Measurements from ENCODE around the gene CCSER1. TPM values are rescaled to one million over a fixed set of nuclear protein-coding genes. Genes with fewer than 3 reads are reported as not detected.
"Not testable (repeated sequence)": the region's sequence is repeated elsewhere in the genome, so short reads cannot be mapped to it uniquely, and the experiment has no call there.

CCSER1 gene
- total and polyA plus RNA-seq, 9 donors, result 0.21 to 8.3 (median 3.2) TPM

- no peaks in the 10 kb centered on the region for H3K9me3 ChIP-seq
- no peaks in the 10 kb centered on the region for H3K4me1 ChIP-seq (ENCODE audit: insufficient read depth)
- intact Hi-C loops (cut with DNase I), result no loop called here
- DNase-seq, result no peak
- no peak for TF ChIP-seq POLR2A (IDR thresholded peaks at IDR 0.05)
- TF ChIP-seq EP300 (IDR thresholded peaks at IDR 0.05), result no peak
- no peak for TF ChIP-seq CTCF (IDR thresholded peaks at IDR 0.05)
- H3K27me3 ChIP-seq, result no peaks in the 10 kb centered on the region
- WGBS, 3 donors, result 84 to 96% (median 96%) methylated on average over 1 of the region's 1 CpG
- H3K4me3 ChIP-seq, result no peak overlapping the region
- H3K27ac ChIP-seq, result no peak overlapping the region
- no peaks in the 10 kb centered on the region for H3K36me3 ChIP-seq
These were observed 1195.8 kb downstream of the CCSER1 start for GRCh38 chr4:91322961-91323360.

DNA sequence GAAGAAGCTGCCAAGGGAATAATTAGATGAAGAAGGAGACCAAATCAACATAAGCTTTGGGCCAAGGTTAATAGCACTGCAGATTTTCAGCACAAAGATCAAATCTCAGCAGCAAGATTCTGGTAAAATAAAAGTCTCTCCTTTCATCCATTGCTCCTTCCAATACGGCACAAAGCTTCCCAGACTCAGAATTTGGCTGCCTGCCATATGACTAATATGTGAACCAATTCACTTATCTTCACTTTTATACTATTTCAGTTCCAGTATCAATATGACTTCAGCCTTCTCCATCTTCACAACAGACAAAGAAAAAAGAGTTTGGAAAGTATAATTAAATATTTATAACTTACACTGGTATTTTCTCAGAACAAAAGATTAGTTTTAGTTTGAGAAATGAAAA, 1198.3 kb downstream of the CCSER1 start:
- DNase-seq, result no peak
- intact Hi-C loops (cut with DNase I), result no loop called here
- H3K4me3 ChIP-seq, result no peak overlapping the region
- no peak overlapping the region for H3K27ac ChIP-seq
- H3K4me1 ChIP-seq (ENCODE audit: insufficient read depth), result no peaks in the 10 kb centered on the region
- H3K27me3 ChIP-seq, result no peaks in the 10 kb centered on the region
- 2 to 3% (median 2%) methylated on average over 1 of the region's 1 CpG for WGBS, 3 donors
- no peaks in the 10 kb centered on the region for H3K36me3 ChIP-seq
- TF ChIP-seq CTCF (IDR thresholded peaks at IDR 0.05), result no peak
- TF ChIP-seq EP300 (IDR thresholded peaks at IDR 0.05), result no peak
- TF ChIP-seq POLR2A (IDR thresholded peaks at IDR 0.05), result no peak
- no peaks in the 10 kb centered on the region for H3K9me3 ChIP-seq

DNA sequence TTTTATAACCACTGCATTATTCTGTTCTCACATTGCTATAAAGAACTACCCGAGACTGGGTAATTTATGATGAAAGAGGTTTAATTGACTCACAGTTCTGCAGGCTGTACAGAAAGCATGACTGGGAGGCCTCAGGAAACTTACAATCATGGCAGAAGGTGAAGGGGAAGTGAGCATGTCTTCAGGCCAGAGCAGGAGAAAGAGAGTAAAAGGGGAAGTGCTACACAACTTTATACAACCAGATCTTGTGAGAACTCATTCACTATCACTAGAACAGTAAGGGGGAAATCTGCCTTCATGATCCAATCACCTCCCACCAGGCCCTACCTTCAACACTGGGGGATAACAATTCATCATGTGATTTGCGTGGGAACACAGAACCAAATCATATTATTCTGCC, 1199.0 kb downstream of the CCSER1 start:
- H3K36me3 ChIP-seq; H3K27me3 ChIP-seq; intact Hi-C loops (cut with DNase I); H3K4me1 ChIP-seq (ENCODE audit: insufficient read depth); H3K9me3 ChIP-seq; H3K4me3 ChIP-seq; DNase-seq; H3K27ac ChIP-seq: not testable (repeated sequence)
- 81 to 91% (median 90%) methylated on average over 2 of the region's 2 CpGs for WGBS, 3 donors

DNA sequence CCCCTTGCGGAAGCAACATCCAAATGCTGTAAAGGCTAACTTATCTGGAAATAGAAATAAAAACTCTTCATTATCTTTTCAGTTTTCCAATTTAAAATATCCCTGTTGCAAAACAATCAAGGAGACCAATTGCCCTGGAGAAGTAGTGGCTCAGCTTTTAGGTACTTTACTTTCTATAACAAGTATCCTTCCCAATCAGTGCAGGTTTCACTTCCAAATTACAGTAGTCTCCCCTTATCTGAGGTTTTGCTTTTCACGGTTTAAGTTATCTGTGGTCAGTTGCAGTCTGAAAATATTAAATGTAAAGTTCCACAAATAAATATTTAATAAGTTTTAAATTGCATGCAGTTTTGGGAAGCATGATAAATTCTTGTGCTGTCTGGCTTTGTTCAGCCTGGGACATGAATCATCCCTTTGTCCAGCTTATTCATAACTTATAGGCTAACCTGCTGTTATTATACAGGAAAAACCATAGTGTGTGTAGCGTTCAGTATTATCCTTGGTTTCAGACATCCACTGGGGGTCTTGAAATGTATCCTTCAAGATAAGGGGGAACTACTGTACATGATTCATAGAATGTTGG, 1203.5 kb downstream of the CCSER1 start:
- Histone ChIP-seq H3K27ac (no peak overlapping the region), H3K4me3 (no peak overlapping the region), H3K4me1 (ENCODE audit: insufficient read depth) (no peaks in the 10 kb centered on the region), H3K9me3 (no peaks in the 10 kb centered on the region), H3K36me3 (no peaks in the 10 kb centered on the region), H3K27me3 (no peaks in the 10 kb centered on the region)
- 33 to 45% (median 35%) methylated on average over 3 of the region's 3 CpGs for WGBS, 3 donors
- no peak for TF ChIP-seq POLR2A (IDR thresholded peaks at IDR 0.05)
- no peak for TF ChIP-seq EP300 (IDR thresholded peaks at IDR 0.05)
- TF ChIP-seq CTCF (IDR thresholded peaks at IDR 0.05), result no peak
- intact Hi-C loops (cut with DNase I), result no loop called here
- no peak for DNase-seq

DNA sequence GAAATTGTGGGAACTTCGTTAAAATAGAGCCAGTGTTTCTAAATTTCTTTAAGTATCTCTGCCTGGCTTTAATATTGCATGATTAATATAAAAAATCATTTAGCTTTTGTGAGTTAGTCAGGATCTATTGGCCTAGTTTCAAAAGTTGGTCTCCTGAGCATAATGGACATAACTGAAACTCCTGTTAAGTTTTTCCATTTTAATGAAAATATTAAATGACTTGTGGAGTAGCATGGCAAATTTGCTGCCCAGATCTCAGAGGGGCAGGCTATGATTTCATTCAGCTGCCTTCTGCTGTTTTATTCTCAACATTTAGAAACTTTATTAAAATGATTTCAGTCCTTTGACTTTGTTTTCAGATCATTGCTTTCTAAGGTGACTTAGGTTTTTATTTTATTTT, 1213.6 kb downstream of the CCSER1 start:
- H3K27me3 ChIP-seq, result no peaks in the 10 kb centered on the region
- H3K27ac ChIP-seq, result no peak overlapping the region
- H3K36me3 ChIP-seq, result no peaks in the 10 kb centered on the region
- 81 to 85% (median 81%) methylated on average over 1 of the region's 1 CpG for WGBS, 3 donors
- no peak for TF ChIP-seq CTCF (IDR thresholded peaks at IDR 0.05)
- TF ChIP-seq EP300 (IDR thresholded peaks at IDR 0.05), result no peak
- TF ChIP-seq POLR2A (IDR thresholded peaks at IDR 0.05), result no peak
- H3K4me1 ChIP-seq (ENCODE audit: insufficient read depth), result no peaks in the 10 kb centered on the region
- no peaks in the 10 kb centered on the region for H3K9me3 ChIP-seq
- no peak overlapping the region for H3K4me3 ChIP-seq
- intact Hi-C loops (cut with DNase I), result no loop called here
- DNase-seq, result no peak
